Colonic mucosa (tissue), 4 donors: ENCODE data around the gene PLTP. TPM values are rescaled to one million over a fixed set of nuclear protein-coding genes. Genes with fewer than 3 reads are reported as not detected.
"Not testable (repeated sequence)": the region's sequence is repeated elsewhere in the genome, so short reads cannot be mapped to it uniquely, and the experiment has no call there.

Experiments used
- DNase-seq: peaks from one replicate; pipeline ENCODE4 v3.0.0-alpha.2; 2020
- H3K27ac ChIP-seq: fragments of 200-600 bp; one replicate; pipeline ENCODE4 v1.8.0; 2021
- H3K27me3 ChIP-seq: fragments of 200-600 bp; one replicate; pipeline ENCODE4 v1.8.0; 2021
- H3K36me3 ChIP-seq: fragments of 200-600 bp; one replicate; pipeline ENCODE4 v1.8.0; 2021
- H3K4me1 ChIP-seq: fragments of 200-600 bp; one replicate; pipeline ENCODE4 v1.8.0; 2021; ENCODE audit warnings: mild to moderate bottlenecking
- H3K4me3 ChIP-seq: fragments of 200-600 bp; one replicate; pipeline ENCODE4 v1.8.0; 2021
- H3K9ac ChIP-seq, 2 donors: one replicate each; pipeline ENCODE4 v1.7.0; 2013; ENCODE audit warnings: control low read depth in 2 of 2, low read depth in 2 of 2, low read length in 2 of 2
- H3K9me3 ChIP-seq: fragments of 200-600 bp; one replicate; pipeline ENCODE4 v1.8.0; 2021
- intact Hi-C: fragments of 100-400 bp; cut with DNase I; formaldehyde crosslinking; loops from one replicate; pipeline ENCODE4 v1.14.1; 2022
- total RNA-seq, 2 donors: library from RNA; stranded (reverse); fragmentation: NEBNext Ultra II Directional in 1 of 2; extraction: Animal tissue kit (Norgen Biotek cat#: 25700) in 1 of 2; gene quantifications; one replicate each; pipeline ENCODE4 v1.2.1, GENCODE V29; 2021
- TF ChIP-seq, protein P1 (sequence below): fragments of 200-600 bp; IDR thresholded peaks from one replicate; pipeline ENCODE4 v1.8.0; 2022; ENCODE audit warnings: antibody characterized with exemption, mild to moderate bottlenecking
- donor health status: healthy.
- donor health status: DM: no; HTN: no; CAD: no.
- donor health status: DM: no; HTN: no; CAD: no.

PLTP gene
- total RNA-seq, 2 donors from 2014 or later = 17.4 to 36.2 TPM

DNA sequence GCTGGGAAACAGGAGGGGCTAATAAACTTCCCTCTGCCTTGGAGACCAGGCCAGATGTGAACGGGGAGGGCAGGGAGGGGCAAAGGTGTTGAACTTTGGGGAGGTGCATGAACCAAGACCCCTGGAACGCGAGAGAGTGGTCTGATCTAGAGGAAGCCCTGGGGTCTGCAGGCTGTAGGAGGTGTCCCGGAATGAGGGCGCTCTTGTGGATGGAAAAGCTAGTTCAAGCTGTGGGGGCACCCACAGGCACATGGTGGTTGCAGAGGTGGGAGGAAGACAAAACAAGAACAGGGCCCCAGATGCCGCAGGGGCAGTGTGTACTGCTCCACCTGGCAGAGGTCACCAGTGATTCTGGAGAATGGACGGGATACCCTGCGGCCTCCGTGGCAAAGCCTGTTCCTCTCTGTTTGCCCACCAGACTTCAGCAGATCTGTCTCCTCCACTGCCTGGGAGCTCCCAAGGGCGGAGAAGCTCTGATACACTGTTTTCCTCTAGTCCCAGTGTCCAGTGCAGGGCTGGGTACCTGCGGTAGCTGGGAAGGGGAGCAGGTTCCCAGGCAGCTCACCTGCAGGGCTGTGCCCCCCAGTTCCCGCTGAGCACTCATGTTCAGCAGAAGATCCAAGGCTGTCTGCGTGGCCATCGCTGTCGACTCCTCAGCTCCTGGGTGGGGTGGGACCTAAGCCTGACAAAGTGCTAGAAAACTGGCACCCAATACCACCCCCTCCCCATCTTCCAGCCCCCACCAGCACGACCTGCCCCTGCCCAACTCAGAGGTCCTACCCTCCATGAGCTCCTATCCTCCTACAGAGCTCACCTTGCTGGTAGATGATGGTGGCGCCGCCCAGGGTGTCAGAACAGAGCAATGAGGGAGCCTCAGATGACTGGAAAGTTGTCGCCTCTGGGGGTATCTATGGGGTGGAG, 45.3 kb upstream of the PLTP start:
- no peak for DNase-seq
- H3K9ac ChIP-seq = no peak overlapping the region
- no peaks in the 10 kb centered on the region for H3K27me3 ChIP-seq
- no peaks in the 10 kb centered on the region for H3K4me1 ChIP-seq
- no peaks in the 10 kb centered on the region for H3K9me3 ChIP-seq
- TF ChIP-seq, protein P1, sequence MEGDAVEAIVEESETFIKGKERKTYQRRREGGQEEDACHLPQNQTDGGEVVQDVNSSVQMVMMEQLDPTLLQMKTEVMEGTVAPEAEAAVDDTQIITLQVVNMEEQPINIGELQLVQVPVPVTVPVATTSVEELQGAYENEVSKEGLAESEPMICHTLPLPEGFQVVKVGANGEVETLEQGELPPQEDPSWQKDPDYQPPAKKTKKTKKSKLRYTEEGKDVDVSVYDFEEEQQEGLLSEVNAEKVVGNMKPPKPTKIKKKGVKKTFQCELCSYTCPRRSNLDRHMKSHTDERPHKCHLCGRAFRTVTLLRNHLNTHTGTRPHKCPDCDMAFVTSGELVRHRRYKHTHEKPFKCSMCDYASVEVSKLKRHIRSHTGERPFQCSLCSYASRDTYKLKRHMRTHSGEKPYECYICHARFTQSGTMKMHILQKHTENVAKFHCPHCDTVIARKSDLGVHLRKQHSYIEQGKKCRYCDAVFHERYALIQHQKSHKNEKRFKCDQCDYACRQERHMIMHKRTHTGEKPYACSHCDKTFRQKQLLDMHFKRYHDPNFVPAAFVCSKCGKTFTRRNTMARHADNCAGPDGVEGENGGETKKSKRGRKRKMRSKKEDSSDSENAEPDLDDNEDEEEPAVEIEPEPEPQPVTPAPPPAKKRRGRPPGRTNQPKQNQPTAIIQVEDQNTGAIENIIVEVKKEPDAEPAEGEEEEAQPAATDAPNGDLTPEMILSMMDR = no peak
- intact Hi-C loops = no loop called here
- H3K36me3 ChIP-seq = peaks cover 21% of the 10 kb centered on the region
- no peak overlapping the region for H3K4me3 ChIP-seq
- H3K27ac ChIP-seq = no peak overlapping the region

GRCh38 chr20:45956326-45956725, 44.4 kb upstream of the PLTP start:
- H3K9me3 ChIP-seq, H3K27me3 ChIP-seq, H3K9ac ChIP-seq, DNase-seq, intact Hi-C loops, H3K4me3 ChIP-seq, H3K4me1 ChIP-seq, H3K27ac ChIP-seq: not testable (repeated sequence)
- peaks cover 30% of the 10 kb centered on the region for H3K36me3 ChIP-seq

- H3K36me3 ChIP-seq = peaks cover 14% of the 10 kb centered on the region
Measured at GRCh38 chr20:45953672-45954071, 41.7 kb upstream of the PLTP start.

GRCh38 chr20:45952861-45953260, 40.9 kb upstream of the PLTP start:
- Histone ChIP-seq H3K27ac (no peak overlapping the region), H3K4me1 (no peaks in the 10 kb centered on the region), H3K9ac (no peak overlapping the region), H3K36me3 (peaks cover 14% of the 10 kb centered on the region), H3K27me3 (no peaks in the 10 kb centered on the region), H3K9me3 (no peaks in the 10 kb centered on the region), H3K4me3 (no peak overlapping the region)
- no peak for DNase-seq
- intact Hi-C loops = no loop called here
- TF ChIP-seq, protein P1 = no peak

More at GRCh38 chr20:45953672-45954071, 41.7 kb upstream of the PLTP start:
- Histone ChIP-seq H3K4me1 (no peaks in the 10 kb centered on the region), H3K27me3 (no peaks in the 10 kb centered on the region), H3K27ac (no peak overlapping the region), H3K9ac (no peak overlapping the region), H3K4me3 (no peak overlapping the region), H3K9me3 (no peaks in the 10 kb centered on the region)
- no peak for DNase-seq
- TF ChIP-seq, protein P1 = no peak
- intact Hi-C loops = no loop called here

GRCh38 chr20:45951925-45952834, 40.2 kb upstream of the PLTP start:
- Histone ChIP-seq H3K36me3 (peaks cover 16% of the 10 kb centered on the region), H3K4me3 (no peak overlapping the region), H3K27ac (no peak overlapping the region), H3K9me3 (no peaks in the 10 kb centered on the region), H3K27me3 (no peaks in the 10 kb centered on the region), H3K4me1 (no peaks in the 10 kb centered on the region), H3K9ac (no peak overlapping the region)
- no peak for DNase-seq
- intact Hi-C loops = no loop called here
- TF ChIP-seq, protein P1 = no peak
